HG03159 (cell line): ENCODE measurements around the gene CSTPP1.

Source experiments
- ATAC-seq: cut with Tn5 transposase; IDR thresholded peaks from one replicate; pipeline ENCODE4 v1.9.1; 2021; ENCODE audit warnings: mild to moderate bottlenecking, moderate library complexity; ENCODE audit not compliant: unreplicated experiment

The CSTPP1 gene

GRCh38 chr11:47123094-47123493 lies 186.5 kb downstream of the CSTPP1 start:
- ATAC-seq, result no peak

- no peak for ATAC-seq
These were observed 188.1 kb downstream of the CSTPP1 start for GRCh38 chr11:47124675-47125074.

GRCh38 chr11:47125083-47125482 lies 188.5 kb downstream of the CSTPP1 start:
- ATAC-seq, result no peak

GRCh38 chr11:47127213-47127612 lies 190.7 kb downstream of the CSTPP1 start:
- ATAC-seq, result no peak

GRCh38 chr11:47130543-47130942 lies 194.0 kb downstream of the CSTPP1 start:
- ATAC-seq, result no peak

- ATAC-seq, result no peak
These were observed 194.6 kb downstream of the CSTPP1 start for GRCh38 chr11:47131136-47131535.

- ATAC-seq, result no peak
These were observed 195.9 kb downstream of the CSTPP1 start for GRCh38 chr11:47132490-47132889.

GRCh38 chr11:47132981-47133380 lies 196.4 kb downstream of the CSTPP1 start:
- ATAC-seq, result no peak

GRCh38 chr11:47136327-47136726 lies 199.8 kb downstream of the CSTPP1 start:
- ATAC-seq, result no peak

GRCh38 chr11:47136921-47137320 lies 200.4 kb downstream of the CSTPP1 start:
- no peak for ATAC-seq

- ATAC-seq, result no peak
These were observed 200.9 kb downstream of the CSTPP1 start for GRCh38 chr11:47137476-47137875.

GRCh38 chr11:47139878-47140277 lies 203.3 kb downstream of the CSTPP1 start:
- no peak for ATAC-seq

- ATAC-seq, result no peak
These were observed 206.8 kb downstream of the CSTPP1 start for GRCh38 chr11:47143322-47143721.

GRCh38 chr11:47144541-47144940 lies 208.0 kb downstream of the CSTPP1 start:
- ATAC-seq, result no peak

GRCh38 chr11:47147250-47147649 lies 210.7 kb downstream of the CSTPP1 start:
- ATAC-seq, result no peak

GRCh38 chr11:47147681-47148080 lies 211.1 kb downstream of the CSTPP1 start:
- ATAC-seq, result no peak

- ATAC-seq, result no peak
These were observed 211.7 kb downstream of the CSTPP1 start for GRCh38 chr11:47148270-47148669.

GRCh38 chr11:47148903-47149531 lies 212.5 kb downstream of the CSTPP1 start:
- no peak for ATAC-seq

GRCh38 chr11:47149782-47150181 lies 213.2 kb downstream of the CSTPP1 start:
- no peak for ATAC-seq

GRCh38 chr11:47152126-47152952 lies 215.8 kb downstream of the CSTPP1 start:
- no peak for ATAC-seq

- no peak for ATAC-seq
These were observed 216.7 kb downstream of the CSTPP1 start for GRCh38 chr11:47152953-47153950.
